OCI-LY7 (cell line): ENCODE results near the gene GSK3A. TPM values are rescaled to one million over a fixed set of nuclear protein-coding genes. Genes with fewer than 3 reads are reported as not detected.

Experiments
- BruUV-seq: library from RNA; stranded (reverse); fragments of 400-500 nt; replicated peaks from 2 replicates; lab custom pipeline; 2021; lab: Mats Ljungman, UMichigan
- CTCF ChIA-PET: fragments of 300-600 bp; sonication (Branson Sonifier 250); formaldehyde crosslinking; loops from one replicate; lab custom pipeline; 2022; ENCODE audit warnings: antibody characterized with exemption; ENCODE audit not compliant: unreplicated experiment; lab: Charles Lee
- POLR2A ChIA-PET: fragments of 300-600 bp; sonication (Branson Sonifier 250); formaldehyde crosslinking; loops from one replicate; lab custom pipeline; 2022; ENCODE audit warnings: antibody characterized with exemption; lab: Charles Lee
- DNase-seq: peaks from one replicate; pipeline ENCODE4 v3.0.0-alpha.2; 2015; ENCODE audit warnings: low spot score
- H2AFZ ChIP-seq: fragments of 200-600 bp; sonication (generic), shearing (Covaris generic); 2 replicates; pipeline ENCODE4 v1.6.1; 2014; ENCODE audit warnings: mild to moderate bottlenecking, antibody characterized with exemption, low read length, moderate library complexity
- H3K27ac ChIP-seq: fragments of 200-600 bp; sonication (generic); 2 replicates; pipeline ENCODE4 v1.5.1; 2014; ENCODE audit warnings: mixed run types, low read depth, mild to moderate bottlenecking, moderate library complexity, low read length, inconsistent platforms; ENCODE audit not compliant: poor library complexity, severe bottlenecking
- H3K36me3 ChIP-seq: fragments of 200-600 bp; sonication (generic); 2 replicates; pipeline ENCODE4 v1.6.1; 2014; ENCODE audit warnings: mild to moderate bottlenecking, antibody characterized with exemption, low read length, moderate library complexity, mixed read lengths; ENCODE audit not compliant: insufficient read depth
- H3K4me1 ChIP-seq: fragments of 200-600 bp; sonication (generic); 2 replicates; pipeline ENCODE4 v1.5.1; 2014; ENCODE audit warnings: mild to moderate bottlenecking, low read length; ENCODE audit not compliant: insufficient read depth, poor library complexity, severe bottlenecking
- H3K4me2 ChIP-seq: fragments of 200-600 bp; sonication (generic); 2 replicates; pipeline ENCODE4 v1.6.1; 2014; ENCODE audit warnings: mild to moderate bottlenecking, low read length
- H3K4me3 ChIP-seq: fragments of 200-600 bp; sonication (generic); 2 replicates; pipeline ENCODE4 v1.5.1; 2014; ENCODE audit warnings: mild to moderate bottlenecking, low read depth, low read length; ENCODE audit not compliant: poor library complexity, severe bottlenecking
- H3K79me2 ChIP-seq: fragments of 200-600 bp; sonication (generic); 2 replicates; pipeline ENCODE4 v1.6.1; 2016; ENCODE audit warnings: low read depth, mild to moderate bottlenecking, low read length, moderate library complexity, mixed read lengths; ENCODE audit not compliant: insufficient read depth
- H3K9me2 ChIP-seq: fragments of 200-600 bp; sonication (generic); 2 replicates; pipeline ENCODE4 v1.6.1; 2016; ENCODE audit warnings: mild to moderate bottlenecking, low read length, mixed read lengths; ENCODE audit not compliant: insufficient read depth
- H3K9me3 ChIP-seq: fragments of 200-600 bp; sonication (generic); 2 replicates; pipeline ENCODE4 v1.6.1; 2014; ENCODE audit warnings: mild to moderate bottlenecking, mixed run types, low read length, mixed read lengths
- H4K20me1 ChIP-seq: fragments of 200-600 bp; sonication (generic); 2 replicates; pipeline ENCODE4 v1.6.1; 2014; ENCODE audit warnings: mild to moderate bottlenecking, antibody characterized with exemption, low read length, moderate library complexity, mixed read lengths; ENCODE audit not compliant: insufficient read depth
- EZH2phosphoT487 ChIP-seq: fragments of 200-600 bp; sonication (generic); IDR thresholded peaks from 2 replicates; pipeline ENCODE4 v1.6.1; 2018; ENCODE audit warnings: low read depth, borderline replicate concordance, mild to moderate bottlenecking, mixed run types, antibody characterized with exemption, low read length, moderate library complexity, mixed read lengths
- intact Hi-C: fragments of 100-400 bp; cut with micrococcal nuclease; formaldehyde crosslinking; loops from one replicate; pipeline ENCODE4 v1.10.0; 2022; ENCODE audit not compliant: unreplicated experiment
- total RNA-seq, 2 experiments: library from RNA; depleted of rRNA in 1 of 2; stranded (reverse); fragments of >200 nt in 1 of 2; shearing (Covaris generic) in 1 of 2; gene quantifications; 2 replicates each; pipeline ENCODE4 v1.2.3, GENCODE V29; 2014 to 2022
- TF ChIP-seq, protein P1 (sequence below): fragments of 200-600 bp; sonication (generic); conservative IDR thresholded peaks from 2 replicates; pipeline ENCODE4 v1.5.1; 2014; ENCODE audit warnings: mild to moderate bottlenecking, antibody characterized with exemption, low read length, moderate library complexity, mixed read lengths

The GSK3A gene
- total RNA-seq, 2 experiments from 2014 or later = 20.9 to 29.2 TPM

DNA sequence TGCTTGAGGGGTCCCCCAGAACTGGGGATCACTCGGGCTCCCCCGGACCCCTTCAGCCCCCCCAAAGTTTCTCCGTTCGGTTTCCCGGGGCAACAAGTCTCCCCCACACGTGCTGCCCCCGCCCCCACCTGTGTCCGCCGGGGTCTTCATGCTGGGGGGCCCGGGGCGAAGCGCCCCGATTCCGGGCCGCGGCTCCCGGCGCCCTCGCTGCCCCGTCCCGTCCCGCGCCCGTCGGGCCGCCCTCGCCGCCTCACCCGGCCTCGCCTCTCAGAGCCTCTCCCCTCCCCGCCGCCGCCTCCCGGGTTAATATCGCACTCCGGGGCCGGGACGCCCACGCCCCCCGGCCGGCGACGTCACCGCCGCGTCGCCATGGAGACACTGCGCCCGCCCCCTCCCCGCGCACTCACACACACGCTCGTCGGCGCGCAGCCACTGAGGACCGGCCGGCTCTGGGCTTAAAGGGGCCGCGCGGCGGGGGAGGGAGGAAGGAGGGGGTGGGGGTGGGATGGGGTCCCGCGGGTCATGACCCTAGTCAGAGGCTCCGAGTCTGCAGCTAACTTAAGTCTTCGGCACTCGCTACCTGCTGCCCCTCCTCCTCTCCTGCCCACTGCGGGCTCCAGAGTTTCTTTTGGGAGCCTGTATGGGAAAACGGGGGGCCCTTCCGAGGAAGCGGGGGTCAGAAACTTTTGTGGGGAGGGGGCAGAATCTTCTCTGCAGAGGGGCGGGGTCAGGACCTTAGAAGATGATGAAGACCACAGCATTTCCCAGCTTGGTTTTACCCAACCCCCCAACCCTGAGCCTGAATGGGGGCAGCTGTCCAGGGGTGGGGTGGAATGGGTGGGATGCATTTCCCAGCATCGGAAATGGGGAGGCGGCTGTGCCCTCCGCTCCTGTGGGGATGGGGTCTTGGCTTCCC, 12.7 kb upstream of the GSK3A start, which contains the start of gene ERF:
Gene ERF (minus strand): TSS at position 279 of the 916 bp plus-strand sequence. CDS start 129 bp downstream, at position 150.
- no peaks in the 10 kb centered on the region for H3K9me3 ChIP-seq
- H3K4me3 ChIP-seq = peak within 1 kb of the TSS; percentile 99
- H3K36me3 ChIP-seq = peaks cover 4% of the 10 kb centered on the region
- ChIA-PET POLR2A (interaction anchor here (1.4 kb wide), 1 partner anchor 24 kb away, joined by 3 read pairs; no protein-coding TSS in a partner anchor), CTCF (no interaction called here)
- peak; percentile 92 for DNase-seq
- peak within 1 kb of the TSS; percentile 96 for H3K4me2 ChIP-seq
- H2AFZ ChIP-seq = peak within 1 kb of the TSS; percentile 58; the same call in 1 of the 2 replicates
- peak within 1 kb of the TSS; percentile 77 for H3K27ac ChIP-seq
- TF ChIP-seq EZH2phosphoT487 = no peak
- TF ChIP-seq, protein P1, sequence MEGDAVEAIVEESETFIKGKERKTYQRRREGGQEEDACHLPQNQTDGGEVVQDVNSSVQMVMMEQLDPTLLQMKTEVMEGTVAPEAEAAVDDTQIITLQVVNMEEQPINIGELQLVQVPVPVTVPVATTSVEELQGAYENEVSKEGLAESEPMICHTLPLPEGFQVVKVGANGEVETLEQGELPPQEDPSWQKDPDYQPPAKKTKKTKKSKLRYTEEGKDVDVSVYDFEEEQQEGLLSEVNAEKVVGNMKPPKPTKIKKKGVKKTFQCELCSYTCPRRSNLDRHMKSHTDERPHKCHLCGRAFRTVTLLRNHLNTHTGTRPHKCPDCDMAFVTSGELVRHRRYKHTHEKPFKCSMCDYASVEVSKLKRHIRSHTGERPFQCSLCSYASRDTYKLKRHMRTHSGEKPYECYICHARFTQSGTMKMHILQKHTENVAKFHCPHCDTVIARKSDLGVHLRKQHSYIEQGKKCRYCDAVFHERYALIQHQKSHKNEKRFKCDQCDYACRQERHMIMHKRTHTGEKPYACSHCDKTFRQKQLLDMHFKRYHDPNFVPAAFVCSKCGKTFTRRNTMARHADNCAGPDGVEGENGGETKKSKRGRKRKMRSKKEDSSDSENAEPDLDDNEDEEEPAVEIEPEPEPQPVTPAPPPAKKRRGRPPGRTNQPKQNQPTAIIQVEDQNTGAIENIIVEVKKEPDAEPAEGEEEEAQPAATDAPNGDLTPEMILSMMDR = no peak
- peaks cover 28% of the 10 kb centered on the region; the same call in 1 of the 2 replicates for H3K79me2 ChIP-seq
- H3K4me1 ChIP-seq = peaks cover 25% of the 10 kb centered on the region
- no peaks in the 10 kb centered on the region for H3K9me2 ChIP-seq
- no TSS peak for BruUV-seq
- H4K20me1 ChIP-seq = no peaks in the 10 kb centered on the region; the same call in 1 of the 2 replicates
- intact Hi-C loops = no loop called here

DNA sequence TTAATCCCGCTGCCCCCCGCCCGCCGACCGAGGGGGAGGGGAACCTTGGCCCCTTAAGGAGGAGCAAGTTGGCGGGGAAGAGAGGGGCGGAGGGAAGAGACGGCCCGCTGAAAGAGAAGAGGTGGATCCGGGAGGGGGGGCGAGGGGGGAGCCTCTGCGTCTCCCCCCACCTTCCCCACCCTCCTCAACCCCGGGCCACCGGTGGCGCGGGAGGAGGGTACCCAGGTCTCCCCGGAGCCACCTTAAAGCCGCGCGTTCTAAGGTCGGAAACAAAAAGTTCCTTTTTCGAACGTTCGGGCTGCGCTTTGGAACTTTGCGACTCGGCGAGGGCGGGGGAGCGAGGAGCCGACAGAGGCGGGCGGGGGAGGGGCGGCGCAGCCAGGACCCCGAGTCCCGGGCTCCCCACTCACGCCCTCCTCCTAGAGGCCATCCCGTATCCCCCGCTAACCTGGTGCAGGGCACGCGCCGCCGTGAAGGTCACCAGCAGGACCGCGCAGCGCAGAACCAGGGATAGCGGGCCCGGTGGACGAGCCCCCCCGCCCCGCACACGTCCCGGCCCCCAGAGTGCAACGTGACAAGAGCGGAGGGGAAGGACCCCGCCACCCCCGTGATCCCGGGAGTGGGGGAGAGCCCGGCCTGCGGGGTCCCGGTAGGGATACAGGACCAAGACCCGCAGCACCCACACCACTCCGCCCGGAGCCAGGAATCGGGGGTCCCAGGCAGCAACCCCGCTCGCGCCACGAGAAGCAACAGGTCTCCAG, 11.9 kb upstream of the GSK3A start:
- peak overlapping the region; percentile 77 for H3K27ac ChIP-seq
- no TSS peak for BruUV-seq
- H3K9me3 ChIP-seq = no peaks in the 10 kb centered on the region
- H3K79me2 ChIP-seq = peaks cover 28% of the 10 kb centered on the region; the same call in 1 of the 2 replicates
- H3K9me2 ChIP-seq = no peaks in the 10 kb centered on the region
- CTCF ChIA-PET = no interaction called here
- no peak for TF ChIP-seq EZH2phosphoT487
- TF ChIP-seq, protein P1 = 0 out of 2 replicates have a peak, but pooled peaks have one; percentile 21
- peak; percentile 85 for DNase-seq
- intact Hi-C loops = no loop called here
- H3K4me1 ChIP-seq = peaks cover 25% of the 10 kb centered on the region
- POLR2A ChIA-PET = no interaction called here
- H2AFZ ChIP-seq = peak overlapping the region; percentile 20; the same call in 1 of the 2 replicates
- H3K4me3 ChIP-seq = peak overlapping the region; percentile 99
- peak overlapping the region; percentile 88 for H3K4me2 ChIP-seq
- H3K36me3 ChIP-seq = peaks cover 12% of the 10 kb centered on the region
- H4K20me1 ChIP-seq = no peaks in the 10 kb centered on the region; the same call in 1 of the 2 replicates
